Mucosa of descending colon (tissue), 3 donors: ENCODE measurements around the gene GIGYF2. TPM values are rescaled to one million over a fixed set of nuclear protein-coding genes. Genes with fewer than 3 reads are reported as not detected.

Source experiments
- ATAC-seq: fragments of 200-7000 bp; cut with Tn5 transposase; one replicate; pipeline ENCODE4 v1.9.1; 2020; ENCODE audit warnings: mild to moderate bottlenecking, moderate library complexity
- DNase-seq, 3 donors: peaks; one replicate each; pipeline ENCODE4 v3.0.0-alpha.2; 2020
- H3K36me3 ChIP-seq: fragments of 200-600 bp; one replicate; pipeline ENCODE4 v1.8.0; 2021; ENCODE audit warnings: low read depth, mild to moderate bottlenecking
- H3K4me1 ChIP-seq: fragments of 200-600 bp; one replicate; pipeline ENCODE4 v1.8.0; 2021; ENCODE audit warnings: low read depth, mild to moderate bottlenecking
- H3K4me3 ChIP-seq: fragments of 200-600 bp; one replicate; pipeline ENCODE4 v1.8.0; 2021; ENCODE audit warnings: mild to moderate bottlenecking
- H3K9me3 ChIP-seq: fragments of 200-600 bp; one replicate; pipeline ENCODE4 v1.8.0; 2021; ENCODE audit warnings: mild to moderate bottlenecking
- CTCF ChIP-seq: fragments of 200-600 bp; IDR thresholded peaks from one replicate; pipeline ENCODE4 v1.8.0; 2022; ENCODE audit warnings: antibody characterized with exemption, mild to moderate bottlenecking
- intact Hi-C, 2 donors: fragments of 100-400 bp; cut with DNase I in 1 of 2; cut with micrococcal nuclease in 1 of 2; formaldehyde crosslinking; loops; one replicate each; pipeline versions ENCODE4 v1.11.0 to v1.11.1; 2022; cut with DNase I, micrococcal nuclease
- total RNA-seq, 3 donors: library from RNA; stranded (reverse); fragmentation: NEBNext Ultra II Directional in 2 of 3; extraction: Animal tissue kit (Norgen Biotek cat#: 25700) in 2 of 3; gene quantifications; one replicate each; pipeline versions ENCODE4 v1.2.1 to v1.2.4, GENCODE V29; 2021 to 2023
- donor health status: DM: no; HTN: no; CAD: no; lungs with moderate emphysema.
- donor health status: DM: no; HTN: no; CAD: no.
- donor health status: DM: no; HTN: yes; CAD: no.

GIGYF2 gene
- total RNA-seq, 3 donors from 2014 or later = 57.8 to 82.1 (median 74.8) TPM

DNA sequence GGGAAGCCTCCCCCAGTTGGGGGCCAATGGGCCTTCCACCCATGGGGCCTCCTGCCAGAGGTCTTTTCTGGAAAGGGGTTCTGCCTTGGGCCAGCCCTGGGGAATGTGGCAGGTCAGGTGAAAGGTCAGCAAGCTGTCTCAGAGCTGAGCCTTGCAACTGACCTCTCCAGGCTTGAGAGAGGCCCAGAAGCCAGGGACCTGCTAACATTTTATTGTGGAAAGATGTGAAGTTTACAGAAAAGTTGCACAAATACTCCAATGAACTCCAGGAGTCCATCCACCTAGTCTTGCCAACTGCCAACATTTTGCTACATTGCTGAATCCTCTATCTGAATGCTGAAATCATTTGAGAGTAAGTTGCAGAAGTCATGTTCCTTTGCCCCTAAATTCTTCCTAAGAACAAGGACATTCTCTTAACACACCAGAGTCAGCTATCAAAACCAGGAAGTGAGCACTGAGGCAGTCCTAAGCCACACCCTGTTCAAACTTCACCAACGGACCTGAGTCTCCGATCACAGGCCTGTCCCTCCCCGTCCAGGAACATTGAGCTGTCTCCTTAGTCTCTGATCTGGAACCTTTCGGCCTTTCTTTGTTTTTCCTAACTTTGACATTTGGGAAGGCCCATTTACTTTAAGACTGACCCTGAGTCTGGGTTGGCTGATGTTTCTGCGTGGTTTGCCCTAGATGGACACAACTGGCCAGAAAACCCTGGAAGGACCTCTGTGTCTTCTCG is 176.9 kb downstream of the GIGYF2 start:
- no peaks in the 10 kb centered on the region for H3K36me3 ChIP-seq
- no peaks in the 10 kb centered on the region for H3K9me3 ChIP-seq
- intact Hi-C loops = no loop called here
- peaks cover 29% of the 10 kb centered on the region for H3K4me1 ChIP-seq
- peak; percentile 71 for ATAC-seq
- no peak overlapping the region for H3K4me3 ChIP-seq
- peak in 2 of 3 donors; percentile 78 to 97 for DNase-seq
- TF ChIP-seq CTCF = no peak

- TF ChIP-seq CTCF = no peak
- H3K36me3 ChIP-seq = no peaks in the 10 kb centered on the region
- H3K9me3 ChIP-seq = no peaks in the 10 kb centered on the region
- no peak overlapping the region for H3K4me3 ChIP-seq
- no peak for ATAC-seq
- intact Hi-C loops = no loop called here
- no peak for DNase-seq
- H3K4me1 ChIP-seq = peaks cover 29% of the 10 kb centered on the region
Observed at GRCh38 chr2:232874677-232875223, 177.6 kb downstream of the GIGYF2 start.

DNA sequence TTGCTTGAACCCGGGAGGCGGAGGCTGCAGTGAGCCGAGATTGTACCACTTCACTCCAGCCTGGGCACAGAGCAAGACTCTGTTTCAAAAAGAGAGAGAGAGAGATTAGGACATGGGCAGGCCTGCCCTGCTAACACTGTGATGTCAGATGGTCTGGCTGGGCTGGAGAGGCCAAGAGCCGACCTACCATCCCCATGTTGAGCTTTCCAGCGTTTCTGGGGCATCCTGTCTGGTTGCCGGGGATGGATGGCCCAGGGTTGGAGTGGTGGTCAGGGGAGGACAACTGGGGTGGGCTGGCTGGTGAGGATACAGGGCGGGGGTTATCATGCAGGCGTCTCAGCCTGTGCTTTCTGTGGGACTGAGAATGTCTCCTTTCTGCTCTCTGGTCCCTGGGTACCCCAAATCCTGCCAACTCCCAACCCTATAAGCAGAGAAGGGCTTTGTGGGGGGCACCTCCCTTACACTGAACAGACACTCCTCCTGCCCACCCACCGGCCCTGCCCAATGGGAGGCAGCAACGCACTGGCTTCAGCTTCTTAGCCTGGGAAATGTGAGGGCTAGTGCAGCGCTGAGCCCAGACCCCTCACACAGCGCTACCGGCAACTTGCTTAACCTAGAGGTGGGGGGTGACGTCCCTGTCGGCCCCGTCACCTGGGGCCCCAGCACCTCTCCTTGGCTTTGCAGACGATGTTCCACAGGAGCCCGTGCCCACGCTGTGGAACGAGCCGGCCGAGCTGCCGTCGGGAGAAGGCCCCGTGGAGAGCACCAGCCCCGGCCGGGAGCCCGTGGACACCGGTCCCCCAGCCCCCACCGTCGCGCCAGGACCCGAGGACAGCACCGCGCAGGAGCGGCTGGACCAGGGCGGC is 178.4 kb downstream of the GIGYF2 start:
- no peaks in the 10 kb centered on the region for H3K9me3 ChIP-seq
- DNase-seq (peak in 2 of 3 donors; percentile 63 to 73), ATAC-seq (peak; percentile 29)
- H3K4me1 ChIP-seq = peaks cover 29% of the 10 kb centered on the region
- no peaks in the 10 kb centered on the region for H3K36me3 ChIP-seq
- peak overlapping the region; percentile 43 for H3K4me3 ChIP-seq
- no peak for TF ChIP-seq CTCF
- intact Hi-C loops = no loop called here

GRCh38 chr2:232876161-232876977 is 179.2 kb downstream of the GIGYF2 start:
- intact Hi-C loops = no loop called here
- ATAC-seq = peak; percentile 72
- peaks cover 29% of the 10 kb centered on the region for H3K4me1 ChIP-seq
- H3K36me3 ChIP-seq = no peaks in the 10 kb centered on the region
- DNase-seq = peak; percentile 75 to 83 (median 80)
- TF ChIP-seq CTCF = no peak
- H3K4me3 ChIP-seq = peak overlapping the region; percentile 43
- H3K9me3 ChIP-seq = no peaks in the 10 kb centered on the region

- no peak for TF ChIP-seq CTCF
- peak overlapping the region; percentile 43 for H3K4me3 ChIP-seq
- intact Hi-C loops = no loop called here
- ATAC-seq (peak; percentile 18), DNase-seq (peak in 2 of 3 donors; percentile 47 to 64)
- H3K4me1 ChIP-seq = peaks cover 29% of the 10 kb centered on the region
- no peaks in the 10 kb centered on the region for H3K9me3 ChIP-seq
- no peaks in the 10 kb centered on the region for H3K36me3 ChIP-seq
Observed at GRCh38 chr2:232876978-232877441, 179.9 kb downstream of the GIGYF2 start.
